Measurements from ENCODE around the gene CNOT2.

DNA sequence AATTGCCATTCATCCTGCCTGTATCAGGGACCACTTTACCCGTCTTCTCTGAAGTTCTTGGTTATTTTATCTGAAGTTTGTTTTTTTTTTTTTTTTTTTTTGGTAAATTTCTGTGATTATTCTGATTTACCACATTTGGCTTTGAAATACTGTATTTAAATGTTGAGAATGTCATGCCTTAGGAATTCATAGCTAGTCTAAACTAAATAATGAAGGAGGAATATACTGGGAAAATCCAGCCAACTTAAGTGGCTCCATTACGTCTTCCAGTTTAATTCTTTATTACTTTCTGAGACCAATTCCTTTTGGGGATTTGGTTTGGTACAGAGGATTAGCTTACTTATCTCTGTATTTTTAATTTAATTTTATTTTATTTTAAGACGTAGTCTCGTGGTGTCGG, 62.6 kb downstream of the CNOT2 start:
- TF ChIP-seq, protein P1, sequence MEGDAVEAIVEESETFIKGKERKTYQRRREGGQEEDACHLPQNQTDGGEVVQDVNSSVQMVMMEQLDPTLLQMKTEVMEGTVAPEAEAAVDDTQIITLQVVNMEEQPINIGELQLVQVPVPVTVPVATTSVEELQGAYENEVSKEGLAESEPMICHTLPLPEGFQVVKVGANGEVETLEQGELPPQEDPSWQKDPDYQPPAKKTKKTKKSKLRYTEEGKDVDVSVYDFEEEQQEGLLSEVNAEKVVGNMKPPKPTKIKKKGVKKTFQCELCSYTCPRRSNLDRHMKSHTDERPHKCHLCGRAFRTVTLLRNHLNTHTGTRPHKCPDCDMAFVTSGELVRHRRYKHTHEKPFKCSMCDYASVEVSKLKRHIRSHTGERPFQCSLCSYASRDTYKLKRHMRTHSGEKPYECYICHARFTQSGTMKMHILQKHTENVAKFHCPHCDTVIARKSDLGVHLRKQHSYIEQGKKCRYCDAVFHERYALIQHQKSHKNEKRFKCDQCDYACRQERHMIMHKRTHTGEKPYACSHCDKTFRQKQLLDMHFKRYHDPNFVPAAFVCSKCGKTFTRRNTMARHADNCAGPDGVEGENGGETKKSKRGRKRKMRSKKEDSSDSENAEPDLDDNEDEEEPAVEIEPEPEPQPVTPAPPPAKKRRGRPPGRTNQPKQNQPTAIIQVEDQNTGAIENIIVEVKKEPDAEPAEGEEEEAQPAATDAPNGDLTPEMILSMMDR (IDR thresholded peaks at IDR 0.05), result no peak
- TF ChIP-seq ZFX (IDR thresholded peaks at IDR 0.05; ENCODE audit: borderline replicate concordance), result no peak
